Measurements from ENCODE around the gene AP1S3. TPM values are rescaled to one million over a fixed set of nuclear protein-coding genes. Genes with fewer than 3 reads are reported as not detected.

AP1S3 gene
- total and polyA plus RNA-seq, 2 donors (not counting 3 experiments of a cell fraction or from before 2014, with no cell fraction given): 0.69 to 3.8 TPM

GRCh38 chr2:223765221-223765785 lies 72.1 kb downstream of the AP1S3 start:
- DNase-seq (ENCODE audit: low read depth, low spot score) (peak; percentile 87), FAIRE-seq (no peak)
- dilution Hi-C loops (cut with MboI; ENCODE audit: extremely low pct_ligation_motif_present, low sequenced_read_pairs): no loop called here
- Histone ChIP-seq H3K4me3 (replicated peaks in 1 of 3; ENCODE audit: insufficient read depth in 1 of 3, low read depth in 1 of 3, low read length in 3 of 3) (no peak overlapping the region), H3K79me2 (ENCODE audit: control insufficient read depth, insufficient read depth, low read length) (no peaks in the 10 kb centered on the region), H2AFZ (ENCODE audit: low read depth, low read length) (peak overlapping the region; percentile 7), H3K36me3 (ENCODE audit: control insufficient read depth in 2 of 2, extremely low read depth in 1 of 2, insufficient read depth in 2 of 2, low read length in 2 of 2) (no peaks in the 10 kb centered on the region), H4K20me1 (replicated peaks; ENCODE audit: control insufficient read depth, extremely low read depth, insufficient read depth, low read length) (no peaks in the 10 kb centered on the region), H3K27me3 (ENCODE audit: control insufficient read depth in 2 of 2, insufficient read depth in 2 of 2, low read length in 2 of 2) (no peaks in the 10 kb centered on the region), H3K27ac (ENCODE audit: insufficient read depth, low read depth, low read length) (peak overlapping the region; percentile 32), H3K4me1 (ENCODE audit: control insufficient read depth, extremely low read depth, insufficient read depth, low read length) (peaks cover 19% of the 10 kb centered on the region), H3K9me1 (replicated peaks; ENCODE audit: control insufficient read depth, extremely low read depth, insufficient read depth, low read length) (no peaks in the 10 kb centered on the region), H3K9me3 (replicated peaks; ENCODE audit: control insufficient read depth, insufficient read depth, low read length) (no peaks in the 10 kb centered on the region), H3K4me2 (ENCODE audit: insufficient read depth, low read length) (peak overlapping the region; percentile 24), H3K9ac (replicated peaks; ENCODE audit: extremely low read depth, insufficient read depth, low read length) (peak overlapping the region; percentile 9)
- intact Hi-C loops (cut with micrococcal nuclease): no loop called here
- ChIA-PET CTCF (interaction anchor here (0.7 to 2.2 kb wide), 13 partner anchors 10 to 826 kb away, joined by 3 to 12 read pairs (median 4); no protein-coding TSS in a partner anchor), POLR2A (no interaction called here)
- TF ChIP-seq JUN (IDR thresholded peaks at IDR 0.05; ENCODE audit: borderline replicate concordance, insufficient read depth, insufficient read length, low read depth) (no peak), POLR2A (IDR thresholded peaks at IDR 0.05; ENCODE audit: low read depth, low read length) (no peak)
- no TSS peak for BruUV-seq (replicated peaks)

DNA sequence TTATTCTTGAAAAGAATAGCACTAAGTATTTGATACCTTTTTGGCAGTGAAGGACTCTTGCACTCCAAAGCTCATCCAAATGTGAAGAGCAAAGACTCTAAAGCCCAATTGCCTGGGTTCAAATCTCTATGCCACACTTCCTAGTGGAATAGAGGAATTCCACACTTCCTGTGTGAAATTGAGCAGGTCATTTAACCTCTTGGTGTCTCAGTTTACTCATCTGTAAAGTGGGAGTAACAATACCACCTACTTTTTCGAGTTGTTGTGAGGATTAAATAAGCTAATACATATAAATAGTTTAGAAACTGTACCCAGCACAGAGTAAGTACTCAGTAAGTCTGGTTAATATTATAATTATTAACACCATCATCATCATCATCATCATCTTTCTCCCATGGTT lies 72.6 kb downstream of the AP1S3 start:
- intact Hi-C loops (cut with micrococcal nuclease) (loop anchor here (5.0 kb wide), 1 partner anchor 67 kb away; no protein-coding TSS in a partner anchor), dilution Hi-C loops (cut with MboI; ENCODE audit: extremely low pct_ligation_motif_present, low sequenced_read_pairs) (no loop called here)
- Histone ChIP-seq H3K9ac (replicated peaks; ENCODE audit: extremely low read depth, insufficient read depth, low read length) (no peak overlapping the region), H3K4me2 (ENCODE audit: insufficient read depth, low read length) (no peak overlapping the region), H2AFZ (ENCODE audit: low read depth, low read length) (no peak overlapping the region), H3K9me1 (replicated peaks; ENCODE audit: control insufficient read depth, extremely low read depth, insufficient read depth, low read length) (no peaks in the 10 kb centered on the region), H4K20me1 (replicated peaks; ENCODE audit: control insufficient read depth, extremely low read depth, insufficient read depth, low read length) (no peaks in the 10 kb centered on the region), H3K4me1 (ENCODE audit: control insufficient read depth, extremely low read depth, insufficient read depth, low read length) (peaks cover 24% of the 10 kb centered on the region), H3K27me3 (ENCODE audit: control insufficient read depth in 2 of 2, insufficient read depth in 2 of 2, low read length in 2 of 2) (no peaks in the 10 kb centered on the region), H3K27ac (ENCODE audit: insufficient read depth, low read depth, low read length) (peak overlapping the region; percentile 32), H3K79me2 (ENCODE audit: control insufficient read depth, insufficient read depth, low read length) (no peaks in the 10 kb centered on the region), H3K9me3 (replicated peaks; ENCODE audit: control insufficient read depth, insufficient read depth, low read length) (no peaks in the 10 kb centered on the region), H3K4me3 (replicated peaks in 1 of 3; ENCODE audit: insufficient read depth in 1 of 3, low read depth in 1 of 3, low read length in 3 of 3) (no peak overlapping the region), H3K36me3 (ENCODE audit: control insufficient read depth in 2 of 2, extremely low read depth in 1 of 2, insufficient read depth in 2 of 2, low read length in 2 of 2) (no peaks in the 10 kb centered on the region)
- FAIRE-seq (no peak), DNase-seq (ENCODE audit: low read depth, low spot score) (no peak)
- ChIA-PET CTCF (interaction anchor here (0.8 to 2.2 kb wide), 11 partner anchors 11 to 826 kb away, joined by 3 to 12 read pairs (median 5); no protein-coding TSS in a partner anchor), POLR2A (no interaction called here)
- no TSS peak for BruUV-seq (replicated peaks)
- no peak for TF ChIP-seq POLR2A (IDR thresholded peaks at IDR 0.05; ENCODE audit: low read depth, low read length)
- TF ChIP-seq GATA2 (IDR thresholded peaks at IDR 0.05; ENCODE audit: insufficient read depth, insufficient read length, low read depth, low read length): no peak
- TF ChIP-seq, protein P1, sequence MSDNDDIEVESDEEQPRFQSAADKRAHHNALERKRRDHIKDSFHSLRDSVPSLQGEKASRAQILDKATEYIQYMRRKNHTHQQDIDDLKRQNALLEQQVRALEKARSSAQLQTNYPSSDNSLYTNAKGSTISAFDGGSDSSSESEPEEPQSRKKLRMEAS (IDR thresholded peaks at IDR 0.05; ENCODE audit: insufficient read depth, insufficient read length): no peak
- no peak for TF ChIP-seq EZH2 (IDR thresholded peaks at IDR 0.05; ENCODE audit: borderline replicate concordance, low read depth, low read length, severe bottlenecking)
- no peak for TF ChIP-seq JUN (IDR thresholded peaks at IDR 0.05; ENCODE audit: borderline replicate concordance, insufficient read depth, insufficient read length, low read depth)
- no peak for TF ChIP-seq FOS (IDR thresholded peaks at IDR 0.05; ENCODE audit: borderline replicate concordance, insufficient read depth, low read length)
- no peak for TF ChIP-seq POLR2AphosphoS5 (IDR thresholded peaks at IDR 0.05; ENCODE audit: insufficient read depth, low read depth, low read length)
- no peak for TF ChIP-seq MYC (IDR thresholded peaks at IDR 0.05; ENCODE audit: low read depth, low read length)
- TF ChIP-seq CTCF (IDR thresholded peaks at IDR 0.05; ENCODE audit: extremely low read depth in 1 of 2, insufficient read depth in 1 of 2, low read depth in 1 of 2, low read length in 2 of 2): no peak
